ENCODE results near the gene MITF.

The MITF gene

DNA sequence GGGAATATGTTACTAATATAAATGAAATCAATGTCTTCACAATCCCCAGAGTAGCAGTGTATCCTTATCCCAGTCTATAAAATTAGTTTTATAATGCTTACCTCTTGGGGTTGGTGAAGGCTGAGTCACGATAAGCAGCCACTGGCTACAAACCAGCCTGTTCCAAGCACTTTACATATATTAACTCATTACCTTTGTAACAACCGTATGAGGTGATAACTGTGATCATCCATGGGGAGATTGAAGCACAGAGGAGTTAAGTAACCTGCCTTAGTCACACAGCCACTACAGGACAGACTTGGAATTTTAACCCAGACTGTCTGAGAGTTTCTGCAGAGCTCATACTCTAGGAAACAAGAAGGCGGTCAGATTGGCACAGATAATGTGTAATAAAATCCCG lies 43.3 kb upstream of the MITF start:
- no peak overlapping the region for H3K27ac ChIP-seq (replicated peaks)
- no peaks in the 10 kb centered on the region for H3K27me3 ChIP-seq (ENCODE audit: insufficient read depth, poor library complexity, severe bottlenecking)
- TF ChIP-seq SPI1 (IDR thresholded peaks at IDR 0.05; ENCODE audit: borderline replicate concordance, low read depth): no peak
- TF ChIP-seq, protein P1, sequence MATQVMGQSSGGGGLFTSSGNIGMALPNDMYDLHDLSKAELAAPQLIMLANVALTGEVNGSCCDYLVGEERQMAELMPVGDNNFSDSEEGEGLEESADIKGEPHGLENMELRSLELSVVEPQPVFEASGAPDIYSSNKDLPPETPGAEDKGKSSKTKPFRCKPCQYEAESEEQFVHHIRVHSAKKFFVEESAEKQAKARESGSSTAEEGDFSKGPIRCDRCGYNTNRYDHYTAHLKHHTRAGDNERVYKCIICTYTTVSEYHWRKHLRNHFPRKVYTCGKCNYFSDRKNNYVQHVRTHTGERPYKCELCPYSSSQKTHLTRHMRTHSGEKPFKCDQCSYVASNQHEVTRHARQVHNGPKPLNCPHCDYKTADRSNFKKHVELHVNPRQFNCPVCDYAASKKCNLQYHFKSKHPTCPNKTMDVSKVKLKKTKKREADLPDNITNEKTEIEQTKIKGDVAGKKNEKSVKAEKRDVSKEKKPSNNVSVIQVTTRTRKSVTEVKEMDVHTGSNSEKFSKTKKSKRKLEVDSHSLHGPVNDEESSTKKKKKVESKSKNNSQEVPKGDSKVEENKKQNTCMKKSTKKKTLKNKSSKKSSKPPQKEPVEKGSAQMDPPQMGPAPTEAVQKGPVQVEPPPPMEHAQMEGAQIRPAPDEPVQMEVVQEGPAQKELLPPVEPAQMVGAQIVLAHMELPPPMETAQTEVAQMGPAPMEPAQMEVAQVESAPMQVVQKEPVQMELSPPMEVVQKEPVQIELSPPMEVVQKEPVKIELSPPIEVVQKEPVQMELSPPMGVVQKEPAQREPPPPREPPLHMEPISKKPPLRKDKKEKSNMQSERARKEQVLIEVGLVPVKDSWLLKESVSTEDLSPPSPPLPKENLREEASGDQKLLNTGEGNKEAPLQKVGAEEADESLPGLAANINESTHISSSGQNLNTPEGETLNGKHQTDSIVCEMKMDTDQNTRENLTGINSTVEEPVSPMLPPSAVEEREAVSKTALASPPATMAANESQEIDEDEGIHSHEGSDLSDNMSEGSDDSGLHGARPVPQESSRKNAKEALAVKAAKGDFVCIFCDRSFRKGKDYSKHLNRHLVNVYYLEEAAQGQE (IDR thresholded peaks at IDR 0.05; ENCODE audit: insufficient replicate concordance, low read depth): no peak
- TF ChIP-seq POLR2AphosphoS5 (IDR thresholded peaks at IDR 0.05; ENCODE audit: low read depth): no peak
- TF ChIP-seq, protein P2, sequence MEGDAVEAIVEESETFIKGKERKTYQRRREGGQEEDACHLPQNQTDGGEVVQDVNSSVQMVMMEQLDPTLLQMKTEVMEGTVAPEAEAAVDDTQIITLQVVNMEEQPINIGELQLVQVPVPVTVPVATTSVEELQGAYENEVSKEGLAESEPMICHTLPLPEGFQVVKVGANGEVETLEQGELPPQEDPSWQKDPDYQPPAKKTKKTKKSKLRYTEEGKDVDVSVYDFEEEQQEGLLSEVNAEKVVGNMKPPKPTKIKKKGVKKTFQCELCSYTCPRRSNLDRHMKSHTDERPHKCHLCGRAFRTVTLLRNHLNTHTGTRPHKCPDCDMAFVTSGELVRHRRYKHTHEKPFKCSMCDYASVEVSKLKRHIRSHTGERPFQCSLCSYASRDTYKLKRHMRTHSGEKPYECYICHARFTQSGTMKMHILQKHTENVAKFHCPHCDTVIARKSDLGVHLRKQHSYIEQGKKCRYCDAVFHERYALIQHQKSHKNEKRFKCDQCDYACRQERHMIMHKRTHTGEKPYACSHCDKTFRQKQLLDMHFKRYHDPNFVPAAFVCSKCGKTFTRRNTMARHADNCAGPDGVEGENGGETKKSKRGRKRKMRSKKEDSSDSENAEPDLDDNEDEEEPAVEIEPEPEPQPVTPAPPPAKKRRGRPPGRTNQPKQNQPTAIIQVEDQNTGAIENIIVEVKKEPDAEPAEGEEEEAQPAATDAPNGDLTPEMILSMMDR (IDR thresholded peaks at IDR 0.05; ENCODE audit: insufficient read depth, low read length): no peak
- TF ChIP-seq GABPA (IDR thresholded peaks at IDR 0.05; ENCODE audit: low read depth): no peak
- DNase-seq (ENCODE audit: low read depth in 1 of 2, low spot score in 1 of 2): no peak
- no peak overlapping the region for H3K4me3 ChIP-seq (replicated peaks; ENCODE audit: insufficient read depth, low read length)

DNA sequence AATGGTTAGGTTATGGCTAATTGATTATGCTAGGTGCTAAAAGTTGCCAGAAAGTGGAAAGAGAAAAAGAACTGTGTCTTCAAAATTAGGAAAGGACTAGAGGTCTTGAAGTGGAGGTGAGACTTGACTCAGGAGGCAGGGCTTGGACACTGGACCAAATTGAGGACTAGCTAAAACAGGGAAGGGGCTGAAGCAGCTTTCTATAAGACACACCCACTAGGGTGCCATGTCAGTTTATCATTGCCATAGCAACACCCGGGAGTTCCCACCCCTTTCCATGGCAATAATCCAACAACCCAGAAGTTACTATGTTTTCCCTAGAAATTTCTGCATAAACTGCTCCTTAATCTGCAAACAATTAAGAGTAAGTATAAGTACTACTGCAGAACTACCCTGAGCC lies 42.9 kb upstream of the MITF start:
- DNase-seq (ENCODE audit: low read depth in 1 of 2, low spot score in 1 of 2): no peak
- Histone ChIP-seq H3K27ac (replicated peaks) (no peak overlapping the region), H3K27me3 (ENCODE audit: insufficient read depth, poor library complexity, severe bottlenecking) (no peaks in the 10 kb centered on the region), H3K4me3 (replicated peaks; ENCODE audit: insufficient read depth, low read length) (no peak overlapping the region)
- TF ChIP-seq GABPA (IDR thresholded peaks at IDR 0.05; ENCODE audit: low read depth): no peak
- TF ChIP-seq POLR2AphosphoS5 (IDR thresholded peaks at IDR 0.05; ENCODE audit: low read depth): no peak
- TF ChIP-seq, protein P1 (IDR thresholded peaks at IDR 0.05; ENCODE audit: insufficient replicate concordance, low read depth): no peak
- TF ChIP-seq SPI1 (IDR thresholded peaks at IDR 0.05; ENCODE audit: borderline replicate concordance, low read depth): no peak
- TF ChIP-seq, protein P2 (IDR thresholded peaks at IDR 0.05; ENCODE audit: insufficient read depth, low read length): no peak

DNA sequence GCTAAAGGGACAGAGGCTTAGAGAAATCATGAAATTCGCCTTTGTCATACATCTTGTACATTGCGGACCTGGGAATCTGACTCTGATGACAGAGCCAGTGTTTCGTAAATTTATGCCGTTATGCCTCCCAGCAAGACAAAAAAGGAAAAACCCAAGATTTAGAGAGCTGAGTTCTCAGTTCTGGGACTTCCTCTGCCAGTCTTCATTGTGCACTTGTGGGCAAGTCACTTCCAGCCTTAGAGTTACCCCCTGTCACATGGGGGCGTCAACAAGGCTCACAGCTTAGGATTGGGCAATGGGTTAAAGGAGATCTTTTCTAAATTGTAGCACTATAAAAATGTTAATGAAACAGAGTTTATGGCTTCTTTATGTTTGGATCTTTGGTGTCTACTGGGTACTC lies 41.9 kb upstream of the MITF start:
- no peak overlapping the region for H3K4me3 ChIP-seq (replicated peaks; ENCODE audit: insufficient read depth, low read length)
- no peak for DNase-seq (ENCODE audit: low read depth in 1 of 2, low spot score in 1 of 2)
- TF ChIP-seq GABPA (IDR thresholded peaks at IDR 0.05; ENCODE audit: low read depth): no peak
- TF ChIP-seq, protein P1 (IDR thresholded peaks at IDR 0.05; ENCODE audit: insufficient replicate concordance, low read depth): no peak
- TF ChIP-seq SPI1 (IDR thresholded peaks at IDR 0.05; ENCODE audit: borderline replicate concordance, low read depth): no peak
- no peak for TF ChIP-seq POLR2AphosphoS5 (IDR thresholded peaks at IDR 0.05; ENCODE audit: low read depth)
- TF ChIP-seq, protein P2 (IDR thresholded peaks at IDR 0.05; ENCODE audit: insufficient read depth, low read length): no peak
- H3K27me3 ChIP-seq (ENCODE audit: insufficient read depth, poor library complexity, severe bottlenecking): no peaks in the 10 kb centered on the region
- no peak overlapping the region for H3K27ac ChIP-seq (replicated peaks)
